Effector CD8-positive, alpha-beta T cell (primary cell): ENCODE results near the gene DIP2A.

Source experiments
- DNase-seq: peaks from one replicate; lab custom pipeline; 2025; lab: John Stamatoyannopoulos, UW

The DIP2A gene

DNA sequence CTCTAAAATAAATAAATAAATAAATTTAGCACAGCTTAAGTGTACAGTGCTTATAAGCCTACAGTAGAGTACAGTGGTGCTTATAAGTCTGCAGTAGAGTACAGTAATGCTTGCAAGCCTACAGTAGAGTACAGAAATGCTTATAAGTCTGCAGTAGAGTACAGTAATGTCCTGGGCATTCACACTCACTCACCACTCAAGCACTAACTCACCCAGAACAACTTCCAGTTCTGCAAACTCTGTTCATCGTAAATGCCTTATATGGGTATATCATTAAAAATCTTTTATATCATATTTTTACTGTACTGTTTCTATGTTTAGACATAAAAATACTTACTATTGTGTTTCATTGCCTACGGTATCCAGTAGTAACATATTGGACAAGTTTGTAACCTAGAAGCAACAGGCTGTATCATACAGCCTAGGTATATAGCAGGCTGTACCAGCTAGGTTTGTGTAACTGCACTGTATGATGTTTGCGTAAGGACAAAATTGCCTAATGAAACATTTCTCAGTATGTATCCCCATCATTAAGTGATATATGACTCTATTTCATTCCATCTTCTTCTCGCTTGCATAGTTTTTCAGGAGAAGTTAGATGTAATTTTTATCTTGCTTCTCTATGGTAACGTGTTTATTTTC is 160.2 kb downstream of the DIP2A start:
- DNase-seq: no peak
